HG03139 (cell line): Measurements from ENCODE around the gene BTBD19.
"Not testable (repeated sequence)": the region's sequence is repeated elsewhere in the genome, so short reads cannot be mapped to it uniquely, and the experiment has no call there.

Experiments
- ATAC-seq: cut with Tn5 transposase; IDR thresholded peaks from one replicate; pipeline ENCODE4 v1.9.1; 2021; ENCODE audit not compliant: unreplicated experiment

The BTBD19 gene

DNA sequence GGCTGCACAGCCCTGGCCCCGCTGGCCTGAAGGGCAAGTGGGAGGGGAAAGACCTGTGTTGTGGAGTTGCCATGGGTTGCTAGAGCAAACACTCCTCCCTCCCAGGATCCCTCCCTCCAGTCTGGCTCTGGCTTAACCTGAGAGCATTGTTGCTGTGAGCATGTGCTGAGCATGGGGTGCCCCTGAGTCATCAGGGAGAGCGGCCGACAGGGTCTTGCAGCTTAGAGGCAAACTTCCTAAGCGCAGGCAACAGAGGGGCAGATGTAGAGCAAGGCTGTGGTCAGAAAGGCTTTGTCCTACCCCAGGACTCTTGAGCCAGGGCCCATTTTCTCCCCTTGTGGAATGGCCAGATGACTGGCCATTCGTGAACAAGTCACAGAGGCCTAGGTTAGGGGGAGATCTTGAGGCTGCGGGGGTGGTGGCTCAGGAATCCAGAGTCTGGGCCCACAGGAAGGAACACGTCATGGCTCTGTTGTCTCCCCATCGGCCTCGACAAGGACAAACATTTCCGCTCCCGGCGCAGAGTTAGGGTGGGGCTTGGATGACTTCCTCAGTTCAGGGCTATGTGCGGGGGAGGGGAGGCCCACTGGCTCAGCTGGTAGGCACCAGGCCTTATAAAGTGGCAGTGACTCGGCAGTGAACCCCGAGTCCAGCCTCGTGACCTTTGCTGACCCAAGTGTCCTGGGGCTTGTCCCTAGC is 810 bp upstream of the BTBD19 start:
- no peak for ATAC-seq

DNA sequence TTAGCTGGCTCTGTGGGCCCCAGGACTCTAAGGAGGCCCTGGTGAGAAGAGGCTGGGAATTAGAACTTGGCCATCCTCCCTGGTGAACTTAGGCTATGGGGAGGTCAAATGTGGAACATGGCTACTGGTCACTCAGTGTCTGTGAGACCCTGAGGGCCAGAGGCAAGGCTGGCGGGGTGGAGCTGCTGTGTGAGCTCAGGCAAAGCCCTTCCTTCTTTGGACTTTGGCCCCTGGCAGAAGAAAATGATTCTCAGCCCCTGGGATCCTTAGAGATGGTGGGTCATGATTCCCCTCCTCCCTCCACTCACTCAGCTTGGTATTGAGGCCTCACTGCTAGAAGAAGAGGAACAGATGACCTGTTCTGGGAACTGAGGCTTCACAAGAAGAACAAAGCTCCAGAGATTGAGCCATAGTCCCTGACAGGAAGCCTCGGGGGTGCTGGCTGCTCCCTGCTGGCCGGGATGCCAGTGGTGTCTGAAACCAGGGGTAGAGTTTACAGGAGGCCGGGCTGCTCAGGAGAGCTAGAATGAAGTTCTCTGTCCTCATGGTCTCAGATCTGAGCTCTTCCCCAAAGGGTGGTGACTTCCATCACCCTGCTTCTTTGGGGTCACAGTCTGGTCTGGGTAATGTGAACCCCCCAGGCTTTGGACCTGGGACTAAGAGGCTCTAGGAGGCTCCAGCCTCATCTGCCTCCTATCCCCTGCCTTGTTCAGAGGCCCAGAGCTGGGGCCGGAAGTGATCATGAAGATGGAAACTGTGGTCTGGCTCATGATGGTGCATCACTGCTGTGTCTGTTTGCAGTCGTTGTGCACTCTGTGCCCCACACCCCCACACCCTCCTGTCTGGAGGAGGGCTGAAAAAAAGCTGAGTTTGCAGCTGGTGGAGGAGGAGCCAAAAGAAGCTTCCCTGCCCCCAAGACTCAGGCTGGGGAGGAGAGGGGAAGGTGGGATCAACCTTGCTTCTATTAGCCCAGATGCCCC is 905 bp downstream of the BTBD19 start:
- ATAC-seq = peak; percentile 38

DNA sequence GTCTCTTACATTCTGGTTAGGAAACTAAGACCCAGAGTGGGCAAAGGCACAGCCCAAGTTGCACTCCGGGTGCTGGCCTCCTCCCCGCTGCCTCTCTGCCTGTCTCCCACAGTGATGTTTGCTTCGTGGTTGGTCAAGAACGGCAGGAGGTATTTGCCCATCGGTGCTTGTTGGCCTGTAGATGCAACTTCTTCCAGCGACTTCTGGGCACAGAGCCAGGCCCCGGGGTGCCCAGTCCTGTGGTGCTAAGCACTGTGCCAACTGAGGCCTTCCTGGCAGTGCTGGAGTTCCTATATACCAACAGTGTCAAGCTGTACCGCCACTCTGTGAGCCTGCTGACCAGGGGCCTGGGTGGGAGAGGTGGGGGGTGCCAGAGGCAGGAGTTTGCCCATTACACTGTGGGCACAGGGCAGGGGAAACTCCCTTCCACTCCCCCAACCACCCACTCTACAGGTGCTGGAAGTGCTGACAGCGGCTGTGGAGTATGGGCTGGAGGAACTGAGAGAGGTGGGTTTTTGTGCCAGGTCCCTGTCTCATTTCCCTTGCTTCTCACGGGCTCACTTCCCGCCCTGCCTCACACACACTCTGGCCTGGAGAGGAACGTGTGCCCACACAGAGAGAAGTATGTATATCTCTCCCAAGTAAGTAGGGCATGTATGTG is 1.9 kb downstream of the BTBD19 start:
- no peak for ATAC-seq

DNA sequence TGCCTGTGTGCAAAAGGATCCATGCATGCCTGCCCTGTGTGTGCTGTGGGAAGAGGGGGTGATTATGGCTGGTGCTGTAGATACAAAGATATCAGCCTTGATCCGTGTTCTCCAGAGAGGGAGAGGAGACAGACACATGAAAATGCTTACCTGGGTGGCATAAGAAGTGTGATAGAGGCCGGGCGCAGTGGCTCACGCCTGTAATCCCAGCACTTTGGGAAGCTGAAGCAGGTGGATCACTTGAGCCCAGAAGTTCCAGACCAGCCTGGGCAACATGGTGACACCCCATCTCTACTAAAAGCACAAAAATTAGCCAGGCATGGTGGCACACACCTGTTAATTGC is 2.4 kb downstream of the BTBD19 start:
- not testable (repeated sequence) for ATAC-seq

DNA sequence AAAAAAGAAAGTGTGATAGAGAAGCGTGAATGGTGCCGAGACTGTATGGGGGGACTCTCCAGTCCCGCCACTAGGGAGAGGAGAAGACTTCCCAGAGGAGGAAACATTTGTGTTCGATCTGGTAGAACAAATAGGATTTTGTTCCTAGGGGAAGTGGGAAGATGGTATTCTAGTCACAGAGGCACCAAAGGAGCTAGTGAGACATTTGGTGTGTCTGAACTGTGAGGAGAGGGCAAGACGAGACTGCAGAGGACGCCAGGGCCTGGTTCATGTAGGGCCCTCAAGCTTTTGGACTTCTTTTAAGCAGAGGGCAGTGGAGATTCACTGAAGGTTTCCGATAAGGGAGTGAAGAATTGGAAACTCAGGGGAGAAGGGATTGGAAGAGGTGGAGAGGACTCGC is 2.9 kb downstream of the BTBD19 start:
- ATAC-seq = no peak

DNA sequence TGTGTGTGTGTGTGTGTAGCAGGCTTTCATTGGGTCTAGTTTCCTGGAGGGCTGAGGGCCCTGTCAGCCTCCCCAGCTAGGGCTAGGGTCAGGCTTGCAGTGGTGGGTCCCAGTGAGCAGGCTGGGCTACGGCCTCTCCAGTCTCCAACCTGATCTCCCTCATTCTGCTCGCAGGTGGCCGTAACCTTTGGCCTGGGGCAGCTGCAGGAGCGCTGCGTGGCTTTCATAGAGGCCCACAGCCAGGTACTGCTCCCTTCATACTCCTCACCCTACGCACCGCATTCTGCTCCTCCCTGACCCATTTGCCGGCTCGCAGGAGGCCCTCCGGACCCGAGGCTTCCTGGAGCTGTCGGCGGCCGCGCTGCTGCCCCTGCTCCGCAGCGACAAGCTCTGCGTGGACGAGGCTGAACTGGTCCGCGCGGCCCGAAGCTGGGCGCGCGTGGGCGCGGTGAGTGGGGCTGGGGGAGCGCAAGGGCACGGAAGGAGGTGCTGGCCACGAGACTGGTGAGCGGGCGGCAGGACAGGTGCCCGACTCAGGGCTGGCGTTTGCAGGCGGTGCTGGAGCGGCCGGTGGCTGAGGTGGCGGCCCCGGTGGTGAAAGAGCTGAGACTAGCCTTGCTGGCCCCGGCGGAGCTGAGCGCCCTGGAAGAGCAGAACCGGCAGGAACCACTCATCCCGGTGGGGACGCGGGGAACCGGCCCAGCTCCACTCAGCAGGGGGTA is 4.7 kb downstream of the BTBD19 start:
- no peak for ATAC-seq

DNA sequence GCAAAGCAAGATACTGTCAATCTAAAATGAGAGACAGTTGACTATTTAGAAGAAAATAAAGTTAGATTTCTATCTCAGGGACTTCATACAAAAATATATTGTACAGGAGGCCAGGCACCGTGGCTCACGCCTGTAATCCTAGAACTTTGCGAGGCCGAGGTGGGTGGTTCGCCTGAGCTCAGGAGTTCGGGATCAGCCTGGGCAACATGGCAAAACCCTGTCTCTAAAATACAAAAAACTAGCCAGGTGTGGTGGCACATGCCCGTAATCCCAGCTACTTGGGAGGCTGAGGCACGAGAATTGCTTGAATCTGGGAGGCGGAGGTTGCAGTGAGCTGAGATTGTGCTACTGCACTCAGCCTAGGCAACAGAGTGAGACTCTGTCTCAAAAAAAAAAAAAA is 7.6 kb downstream of the BTBD19 start:
- not testable (repeated sequence) for ATAC-seq

DNA sequence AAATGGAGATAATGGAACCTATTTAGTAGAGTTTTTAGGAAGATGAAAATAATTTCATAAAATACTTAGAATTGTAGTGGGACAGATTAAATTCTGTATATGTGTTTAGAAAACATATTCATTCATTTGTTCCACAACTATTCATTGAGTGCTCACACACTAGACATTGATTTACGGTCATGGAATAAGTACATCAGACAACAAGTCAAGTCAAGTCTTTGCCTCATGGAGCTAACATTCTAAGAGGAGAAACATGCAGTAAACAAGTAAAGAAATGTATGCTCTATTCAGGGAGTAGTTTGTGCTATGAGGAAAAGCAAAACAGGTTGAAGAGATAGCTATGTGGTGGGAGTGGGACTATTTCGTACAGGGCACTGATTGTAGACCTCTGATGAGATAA is 9.0 kb downstream of the BTBD19 start:
- no peak for ATAC-seq

DNA sequence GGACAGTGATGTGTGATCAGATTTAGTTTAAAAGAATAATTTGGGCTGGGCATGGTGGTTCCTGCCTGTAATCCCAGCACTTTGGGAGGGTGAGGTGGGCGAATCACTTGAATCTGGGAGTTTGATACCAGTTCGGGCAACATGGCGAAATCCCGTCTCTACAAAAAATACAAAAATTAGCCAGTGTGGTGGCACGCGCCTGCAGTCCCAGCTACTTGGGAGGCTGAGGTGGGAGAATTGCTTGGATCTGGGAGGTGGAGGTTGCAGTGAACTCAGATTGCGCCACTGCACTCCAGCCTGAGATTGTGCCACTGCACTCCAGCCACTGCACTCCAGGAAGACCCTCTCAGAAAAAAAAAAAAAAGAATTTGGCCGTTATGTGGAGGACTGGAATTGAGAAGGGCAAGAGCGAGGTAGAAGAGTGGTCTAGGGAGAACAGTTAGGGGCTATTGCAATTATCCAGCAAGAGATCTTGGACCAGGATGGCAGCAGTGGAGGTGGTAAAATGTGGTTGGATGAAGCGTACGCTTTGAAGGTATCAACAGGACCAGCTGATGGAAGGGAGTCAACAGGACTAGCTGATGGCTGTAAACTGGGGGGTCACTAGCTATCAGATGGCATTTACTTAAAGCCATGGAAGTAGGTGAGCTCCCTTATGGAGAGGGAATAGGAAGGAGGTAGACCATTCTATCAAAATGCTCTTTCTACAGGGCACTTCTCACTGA is 9.6 kb downstream of the BTBD19 start:
- no peak for ATAC-seq

DNA sequence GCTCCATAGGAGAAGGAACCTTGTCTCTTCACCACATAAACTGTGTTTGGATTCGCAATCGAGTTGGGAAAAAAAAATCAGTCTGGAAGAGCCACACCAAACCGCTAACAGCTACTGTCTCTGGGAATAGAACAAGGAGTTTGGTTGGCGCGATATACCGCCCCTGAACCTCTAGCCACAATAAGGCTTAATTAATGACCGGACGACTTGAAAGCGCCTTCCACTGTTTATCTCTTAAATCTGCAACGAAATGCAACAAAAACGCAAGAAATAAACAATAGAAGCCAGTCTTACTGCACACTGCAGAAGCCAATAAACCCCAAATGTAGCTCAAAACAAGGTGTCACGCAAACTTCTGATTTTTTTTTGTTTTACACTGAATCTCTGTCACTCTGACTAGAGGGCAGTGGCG is 10.9 kb downstream of the BTBD19 start:
- no peak for ATAC-seq

DNA sequence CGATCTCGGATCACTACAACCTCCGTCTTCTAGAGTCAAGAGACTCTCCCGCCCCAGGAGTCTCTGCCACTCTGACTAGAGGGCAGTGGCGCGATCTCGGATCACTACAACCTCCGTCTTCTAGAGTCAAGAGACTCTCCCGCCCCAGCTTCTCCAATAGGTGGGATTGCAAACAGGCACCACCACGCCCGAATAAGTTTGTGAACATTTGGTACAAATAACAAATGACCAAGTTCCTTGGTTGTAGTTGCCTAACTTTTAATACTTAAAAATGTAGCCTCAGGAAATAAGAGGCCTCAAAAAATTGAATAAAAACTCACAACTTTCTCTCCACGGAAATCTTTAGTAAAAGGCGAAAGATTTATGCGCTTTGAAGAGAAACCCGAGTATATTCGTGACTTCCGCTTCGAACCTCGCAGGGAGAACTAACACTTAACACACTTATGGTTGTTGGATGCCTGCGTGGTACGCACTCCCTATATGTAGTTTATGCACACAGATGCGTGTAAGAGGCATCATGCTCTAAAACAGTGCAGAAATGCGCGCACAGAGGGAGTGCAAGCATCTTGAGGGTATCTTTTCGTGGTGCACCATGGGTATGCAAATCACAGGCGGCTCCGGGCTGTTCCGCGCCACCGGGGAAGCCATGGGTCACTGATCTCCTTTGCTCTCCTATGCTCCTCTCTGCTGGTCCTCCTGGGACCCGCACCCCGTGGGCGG is 11.4 kb downstream of the BTBD19 start:
- ATAC-seq = peak; percentile 84

DNA sequence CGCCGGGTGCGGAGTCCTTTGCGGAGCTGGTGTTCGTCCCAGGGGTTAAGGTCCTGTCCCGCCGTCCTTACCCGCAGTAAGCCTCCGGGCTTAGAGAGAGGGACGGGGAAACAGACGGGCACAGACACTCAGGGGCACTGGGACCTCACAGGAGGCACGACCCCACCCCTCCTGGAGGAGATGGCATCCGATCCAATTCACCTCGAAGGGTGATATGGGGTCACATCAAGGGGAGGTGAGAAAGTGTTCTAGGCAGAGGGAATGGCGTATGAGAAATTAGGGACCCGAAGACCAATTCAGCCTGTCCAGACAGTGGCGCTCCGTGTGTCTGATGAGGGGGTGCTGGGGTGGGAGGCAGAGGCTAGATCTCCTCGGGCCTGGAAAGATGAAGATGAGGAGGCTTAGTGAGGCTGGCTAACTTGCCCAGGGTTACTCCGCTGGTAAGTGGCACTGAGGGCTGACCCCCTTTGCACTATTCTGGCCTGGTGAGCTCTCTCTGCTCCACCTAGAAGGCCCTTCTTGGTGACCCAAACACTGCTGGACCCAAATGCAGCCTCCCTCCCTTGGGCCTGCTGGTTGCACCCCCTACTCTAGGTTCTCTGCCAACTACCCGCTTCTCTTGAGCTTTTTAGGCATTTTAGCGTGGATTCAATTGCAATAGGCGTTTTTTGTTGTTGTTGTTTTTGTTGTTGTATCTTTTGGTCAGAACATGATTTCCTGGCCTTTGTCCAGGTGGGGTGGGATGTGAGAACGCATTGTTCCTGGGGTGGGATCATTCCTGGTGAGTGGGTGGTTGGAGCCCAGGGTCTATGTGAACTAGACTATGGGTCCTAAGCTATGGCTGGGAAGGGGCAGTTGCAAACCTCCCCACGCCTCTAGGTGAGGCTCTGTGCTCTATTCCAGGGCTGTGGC is 12.3 kb downstream of the BTBD19 start:
- peak; percentile 1 for ATAC-seq

DNA sequence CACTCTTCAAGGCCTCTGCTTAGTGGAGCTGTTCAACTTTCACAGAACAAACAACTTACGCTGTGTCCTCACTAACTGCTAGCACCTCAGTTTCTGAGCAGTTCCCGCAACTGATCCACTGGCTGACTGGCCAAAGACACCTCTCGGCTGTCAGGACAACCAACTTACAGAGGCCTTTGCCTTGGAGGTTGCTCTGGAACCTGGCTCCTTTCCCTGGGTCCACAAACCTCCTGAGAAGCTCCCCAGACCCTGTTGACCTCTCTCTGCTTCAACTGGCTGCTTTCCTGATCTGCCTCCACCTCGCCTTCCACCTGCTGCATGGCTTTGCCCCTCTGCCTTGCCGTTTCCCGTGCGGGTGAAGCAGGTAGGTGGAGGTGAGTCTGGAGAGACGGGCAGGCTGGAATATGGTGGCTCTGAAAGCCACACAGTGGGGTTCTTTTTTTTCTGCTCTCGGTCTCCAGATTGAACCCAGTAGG is 13.0 kb downstream of the BTBD19 start:
- no peak for ATAC-seq

DNA sequence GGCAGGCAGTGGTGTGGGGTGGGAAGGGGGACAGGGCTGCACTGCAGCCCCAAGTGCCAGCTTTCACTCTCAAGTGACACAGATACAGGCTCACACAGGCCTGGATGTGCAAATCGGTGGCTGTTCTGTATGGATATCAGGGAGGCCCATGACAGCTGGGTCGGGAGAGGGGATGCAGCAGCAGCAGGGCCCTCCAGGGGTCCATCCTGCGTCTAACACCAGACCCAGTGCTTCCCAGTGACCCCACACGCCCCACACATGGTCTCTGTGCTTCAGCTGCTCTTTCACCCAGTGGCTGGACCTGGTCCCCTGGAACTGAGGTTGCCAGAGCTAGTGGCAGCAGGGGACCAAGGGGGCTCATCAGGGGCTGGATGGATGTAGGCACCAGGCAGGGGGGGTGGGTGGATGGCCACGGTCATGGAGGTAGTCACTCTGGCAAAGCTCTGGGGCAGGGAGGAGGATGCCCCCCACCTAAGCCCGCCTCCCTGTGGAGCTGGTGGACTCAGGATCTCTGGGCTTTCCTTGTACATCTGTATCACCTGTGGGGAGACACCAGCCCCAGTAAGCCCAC is 13.9 kb downstream of the BTBD19 start:
- no peak for ATAC-seq

DNA sequence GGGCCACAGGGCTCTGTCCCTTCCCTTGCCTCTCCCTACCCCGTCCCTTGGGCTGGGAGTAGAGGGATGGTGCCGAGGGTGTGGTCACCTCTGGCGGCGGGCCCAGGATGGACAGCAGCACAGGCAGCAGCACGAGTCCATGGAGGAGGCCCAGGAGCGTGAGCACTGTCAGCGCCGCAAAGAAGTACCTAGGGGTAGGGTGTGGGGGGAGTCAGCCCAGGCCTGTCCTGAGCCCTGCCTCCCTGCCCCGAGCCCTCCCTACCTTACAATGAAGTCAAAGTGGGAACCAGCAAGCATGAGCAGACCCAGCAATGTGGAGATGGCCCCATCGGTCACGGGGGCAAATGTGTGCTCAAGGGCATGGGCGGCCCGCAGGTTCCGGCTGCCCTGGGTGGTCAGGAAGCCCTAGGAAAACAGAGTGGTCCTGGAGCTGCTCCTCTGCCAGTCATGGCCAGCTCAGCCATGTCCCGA is 14.7 kb downstream of the BTBD19 start:
- ATAC-seq = no peak

DNA sequence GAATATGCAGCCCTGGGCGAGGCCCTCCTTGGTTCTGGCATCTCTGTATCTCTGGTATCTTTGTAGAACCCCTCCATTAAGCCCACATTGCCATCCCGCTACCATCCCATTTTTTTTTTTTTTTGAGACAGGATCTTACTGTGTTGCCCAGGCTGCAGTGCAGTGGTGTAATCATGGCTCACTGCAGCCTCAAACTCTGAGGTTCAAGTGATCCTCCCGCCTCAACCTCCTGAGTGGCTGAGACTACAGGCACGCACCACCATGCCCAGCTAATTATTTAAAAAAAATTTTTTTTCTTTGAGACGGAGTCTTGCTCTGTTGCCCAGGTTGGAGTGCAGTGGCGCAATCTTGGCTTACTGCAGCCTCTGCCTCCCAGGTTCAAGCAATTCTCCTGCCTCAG is 16.1 kb downstream of the BTBD19 start:
- ATAC-seq = not testable (repeated sequence)

DNA sequence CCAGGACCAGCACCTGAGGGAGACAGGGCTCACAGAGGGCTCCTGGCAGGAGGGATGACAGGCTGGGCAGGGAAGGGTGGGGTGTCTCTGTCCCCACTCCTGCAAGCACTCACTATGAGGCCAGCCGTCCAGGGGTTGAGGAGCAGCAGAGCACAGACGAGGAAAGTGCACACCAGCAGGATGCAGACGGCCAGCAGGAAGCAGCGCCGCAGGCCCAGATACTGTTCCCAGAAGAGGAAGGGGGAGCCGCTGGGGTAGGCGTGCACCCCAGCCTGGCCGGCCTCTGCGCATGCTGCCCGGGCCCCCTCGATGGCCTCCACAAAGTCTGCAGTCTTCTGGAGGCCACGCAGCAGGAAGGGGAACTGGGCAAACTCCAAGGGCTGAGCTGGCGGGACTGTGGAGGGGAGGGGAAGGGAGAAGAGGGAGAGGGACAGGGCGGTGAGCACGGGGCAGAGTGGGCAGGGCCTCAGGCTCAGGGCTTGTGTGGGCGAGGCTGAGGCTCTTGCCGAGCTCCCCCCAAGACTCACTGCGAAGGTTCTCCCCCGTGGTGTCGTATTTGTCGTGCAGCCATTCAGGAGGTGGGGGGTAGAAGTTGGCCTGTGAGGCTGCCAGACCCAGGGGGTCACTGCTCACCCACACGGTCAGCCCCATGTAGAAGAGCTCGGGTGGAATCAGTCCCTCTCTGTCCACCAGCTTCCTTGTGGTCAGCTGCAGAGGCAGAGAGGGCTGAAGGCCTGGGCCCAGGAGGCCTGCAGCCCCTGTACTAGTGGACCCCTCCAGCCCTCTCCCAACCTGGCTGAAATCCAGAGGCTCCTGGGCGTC is 18.3 kb downstream of the BTBD19 start:
- ATAC-seq = no peak
